CD14-positive monocyte (primary cell): Measurements from ENCODE around the gene PCBP1. TPM values are rescaled to one million over a fixed set of nuclear protein-coding genes. Genes with fewer than 3 reads are reported as not detected.

Experiments used
- DNase-seq, 3 donors: peaks; one replicate each; pipeline ENCODE4 v3.0.0-alpha.2; 2011 to 2022
- H2AFZ ChIP-seq: 2 replicates; pipeline ENCODE4 v1.6.0; 2012; ENCODE audit warnings: mild to moderate bottlenecking, low read depth, low read length, inconsistent platforms; ENCODE audit not compliant: insufficient read depth, poor library complexity, severe bottlenecking
- H3K27ac ChIP-seq, 2 donors: 1 replicate in 1 of 2; 2 replicates in 1 of 2; pipeline ENCODE4 v1.5.1; 2012 to 2013; ENCODE audit warnings: low read length in 2 of 2, control low read depth in 1 of 2, inconsistent platforms in 1 of 2, low read depth in 1 of 2, mild to moderate bottlenecking in 1 of 2
- H3K27me3 ChIP-seq, 2 donors: one replicate each; pipeline versions ENCODE4 v1.6.0 to v1.6.1; 2011 to 2013; ENCODE audit warnings: low read length in 2 of 2; ENCODE audit not compliant: control insufficient read depth in 2 of 2, insufficient read depth in 2 of 2
- H3K36me3 ChIP-seq, 2 donors: replicated peaks in 1 of 2; 1 replicate in 1 of 2; 2 replicates in 1 of 2; pipeline versions ENCODE4 v1.5.1 to v1.6.1; 2012 to 2013; ENCODE audit warnings: low read length in 2 of 2, control low read depth in 1 of 2, inconsistent platforms in 1 of 2, mild to moderate bottlenecking in 1 of 2; ENCODE audit not compliant: insufficient read depth in 2 of 2, control insufficient read depth in 1 of 2
- H3K4me1 ChIP-seq, 2 donors: 1 replicate in 1 of 2; 2 replicates in 1 of 2; pipeline versions ENCODE4 v1.5.1 to v1.6.1; 2012 to 2013; ENCODE audit warnings: low read length in 2 of 2, control low read depth in 1 of 2, inconsistent platforms in 1 of 2, mild to moderate bottlenecking in 1 of 2, moderate library complexity in 1 of 2; ENCODE audit not compliant: insufficient read depth in 2 of 2, control insufficient read depth in 1 of 2
- H3K4me2 ChIP-seq: replicated peaks from 2 replicates; pipeline ENCODE3; 2012; ENCODE audit warnings: low read length, moderate library complexity, mild to moderate bottlenecking; ENCODE audit not compliant: poor library complexity, severe bottlenecking; ENCODE audit errors: extremely low read depth
- H3K4me3 ChIP-seq, 3 experiments: fragments of 200-600 bp in 1 of 3; sonication (generic) in 1 of 3; replicated peaks in 1 of 3; 1 replicate in 2 of 3; 2 replicates in 1 of 3; pipeline ENCODE4 v1.5.1; 2011 to 2013; ENCODE audit warnings: low read length in 3 of 3, mild to moderate bottlenecking in 3 of 3, control low read depth in 2 of 3, low read depth in 2 of 3, inconsistent platforms in 1 of 3, moderate library complexity in 1 of 3
- H3K79me2 ChIP-seq: 2 replicates; pipeline ENCODE4 v1.6.0; 2012; ENCODE audit warnings: mild to moderate bottlenecking, control low read depth, inconsistent platforms, low read length, moderate library complexity; ENCODE audit not compliant: insufficient read depth
- H3K9ac ChIP-seq: 2 replicates; pipeline ENCODE4 v1.6.0; 2017; ENCODE audit warnings: low read length, mild to moderate bottlenecking; ENCODE audit not compliant: insufficient read depth, poor library complexity, severe bottlenecking
- H3K9me3 ChIP-seq, 2 donors: replicated peaks in 1 of 2; 1 replicate in 1 of 2; 2 replicates in 1 of 2; pipeline versions ENCODE4 v1.5.1 to v1.6.1; 2012 to 2013; ENCODE audit warnings: low read length in 2 of 2, control low read depth in 1 of 2; ENCODE audit not compliant: control insufficient read depth in 1 of 2, insufficient read depth in 1 of 2
- H4K20me1 ChIP-seq: 2 replicates; pipeline ENCODE4 v1.6.0; 2012; ENCODE audit warnings: mild to moderate bottlenecking, low read length, control low read depth, moderate library complexity; ENCODE audit not compliant: insufficient read depth
- H3K27ac Mint-ChIP-seq, 7 donors: one replicate each; pipeline ENCODE4 v1.8.0; 2020; ENCODE audit warnings: mild to moderate bottlenecking in 7 of 7, mixed read lengths in 7 of 7, moderate library complexity in 6 of 7, inconsistent platforms in 2 of 7
- H3K27me3 Mint-ChIP-seq, 3 donors: one replicate each; pipeline ENCODE4 v1.8.0; 2021 to 2022; ENCODE audit warnings: low read depth in 3 of 3, mild to moderate bottlenecking in 3 of 3, mixed read lengths in 3 of 3, moderate library complexity in 3 of 3, inconsistent platforms in 1 of 3
- H3K36me3 Mint-ChIP-seq, 2 donors: one replicate each; pipeline ENCODE4 v1.8.0; 2020; ENCODE audit warnings: mixed read lengths in 2 of 2, inconsistent platforms in 1 of 2, mild to moderate bottlenecking in 1 of 2
- H3K4me1 Mint-ChIP-seq: one replicate; pipeline ENCODE4 v1.8.0; 2020; ENCODE audit warnings: mild to moderate bottlenecking, mixed read lengths
- H3K4me3 Mint-ChIP-seq, 2 donors: one replicate each; pipeline ENCODE4 v1.8.0; 2020; ENCODE audit warnings: mild to moderate bottlenecking in 2 of 2, mixed read lengths in 2 of 2, moderate library complexity in 1 of 2
- H3K9me3 Mint-ChIP-seq, 7 donors: one replicate each; pipeline ENCODE4 v1.8.0; 2020 to 2022; ENCODE audit warnings: mixed read lengths in 7 of 7, mild to moderate bottlenecking in 6 of 7, moderate library complexity in 6 of 7, inconsistent platforms in 2 of 7
- CTCF ChIP-seq: fragments of 200-600 bp; IDR thresholded peaks from one replicate; pipeline ENCODE4 v1.8.0; 2022; ENCODE audit warnings: antibody characterized with exemption, mild to moderate bottlenecking
- WGBS: methylation state at CpG from one replicate; pipeline ENCODE4 v1.1.5; 2013; ENCODE audit warnings: missing lambda C conversion rate; ENCODE audit not compliant: insufficient coverage; 5-methylcytosine and 5-hydroxymethylcytosine counted together
- intact Hi-C, 2 donors: fragments of 100-400 bp; cut with micrococcal nuclease; formaldehyde crosslinking; loops; one replicate each; pipeline versions ENCODE4 v1.15.0 to v1.15.1; 2023
- polyA plus RNA-seq, 3 donors: library from polyadenylated mRNA; depleted of rRNA in 1 of 3; unstranded in 2 of 3; stranded (reverse) in 1 of 3; fragments of 300-500 nt in 2 of 3; fragments of >200 nt in 1 of 3; fragmentation: Illumina TruSeq in 2 of 3; gene quantifications; 1 replicate in 2 of 3; 2 replicates in 1 of 3; pipeline ENCODE4 v1.2.3, GENCODE V29; 2012 to 2021

The PCBP1 gene
- polyA plus RNA-seq, 3 donors = 178 to 299 (median 194) TPM

DNA sequence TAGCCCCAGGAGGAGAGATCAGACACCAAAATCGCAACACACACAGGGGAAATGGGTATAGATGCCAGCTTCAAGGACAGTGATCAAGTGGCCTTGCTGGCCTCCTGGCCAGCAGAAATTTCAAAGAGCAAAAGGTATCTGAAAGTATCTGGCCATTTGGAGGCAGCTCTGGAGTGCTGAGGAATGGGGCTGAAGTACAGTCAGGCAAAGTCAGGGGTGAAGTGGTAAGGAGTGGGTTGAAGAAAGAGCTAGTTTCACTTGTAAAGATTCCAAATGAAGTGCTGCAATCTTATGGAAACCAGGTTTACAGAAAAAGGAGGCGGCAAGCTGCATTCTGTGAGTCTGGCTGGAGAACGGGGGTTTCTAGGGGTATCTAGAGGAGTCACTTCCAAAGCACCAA, 19.2 kb upstream of the PCBP1 start:
- Mint-ChIP-seq H3K4me1 (peaks cover 28% of the 10 kb centered on the region), H3K27ac (peak overlapping the region in 5 of 7 donors; percentile 31 to 84 (median 77)), H3K36me3 (peaks cover 48 to 68% of the 10 kb centered on the region in 2 donors), H3K9me3 (no peaks in the 10 kb centered on the region), H3K4me3 (no peak overlapping the region), H3K27me3 (no peaks in the 10 kb centered on the region)
- Histone ChIP-seq H3K36me3 (peaks cover 29 to 51% of the 10 kb centered on the region in 2 donors), H3K4me3 (no peak overlapping the region), H3K4me2 (no peak overlapping the region), H3K27me3 (no peaks in the 10 kb centered on the region), H3K4me1 (peaks cover 12 to 19% of the 10 kb centered on the region in 2 donors), H3K79me2 (peaks cover 20% of the 10 kb centered on the region), H4K20me1 (no peaks in the 10 kb centered on the region), H3K9ac (no peak overlapping the region), H2AFZ (no peak overlapping the region), H3K27ac (peak overlapping the region in 1 of 2 donors; percentile 57), H3K9me3 (no peaks in the 10 kb centered on the region)
- no peak for DNase-seq
- intact Hi-C loops = loop anchor here in 1 of 2 donors (5.0 kb wide), 1 partner anchor 36 kb away; no protein-coding TSS in a partner anchor
- no peak for TF ChIP-seq CTCF
- 100% methylated on average over 1 of the region's 3 CpGs for WGBS

GRCh38 chr2:70069049-70069448, 18.2 kb upstream of the PCBP1 start:
- WGBS = no CpG with 5 or more reads among the region's 3 CpGs
- Histone ChIP-seq H3K27ac (peak overlapping the region in 1 of 2 donors; percentile 86), H3K27me3 (no peaks in the 10 kb centered on the region), H3K4me3 (no peak overlapping the region), H3K36me3 (peaks cover 27 to 49% of the 10 kb centered on the region in 2 donors), H3K9me3 (no peaks in the 10 kb centered on the region), H3K4me2 (no peak overlapping the region), H3K9ac (no peak overlapping the region), H4K20me1 (no peaks in the 10 kb centered on the region), H3K79me2 (peaks cover 20% of the 10 kb centered on the region), H3K4me1 (peaks cover 12 to 19% of the 10 kb centered on the region in 2 donors), H2AFZ (no peak overlapping the region)
- H3K9me3 Mint-ChIP-seq = no peaks in the 10 kb centered on the region
- no peak overlapping the region for H3K4me3 Mint-ChIP-seq
- H3K36me3 Mint-ChIP-seq = peaks cover 45 to 67% of the 10 kb centered on the region in 2 donors
- DNase-seq = peak; percentile 46 to 80 (median 47)
- H3K27me3 Mint-ChIP-seq = no peaks in the 10 kb centered on the region
- no peak for TF ChIP-seq CTCF
- H3K4me1 Mint-ChIP-seq = peaks cover 28% of the 10 kb centered on the region
- intact Hi-C loops = loop anchor here in 1 of 2 donors (5.0 kb wide), 1 partner anchor 37 kb away; no protein-coding TSS in a partner anchor
- peak overlapping the region; percentile 68 to 90 (median 77) for H3K27ac Mint-ChIP-seq
